ENCODE measurements around the gene KRTAP12-3.
"Not testable (repeated sequence)": the region's sequence is repeated elsewhere in the genome, so short reads cannot be mapped to it uniquely, and the experiment has no call there.

The KRTAP12-3 gene

DNA sequence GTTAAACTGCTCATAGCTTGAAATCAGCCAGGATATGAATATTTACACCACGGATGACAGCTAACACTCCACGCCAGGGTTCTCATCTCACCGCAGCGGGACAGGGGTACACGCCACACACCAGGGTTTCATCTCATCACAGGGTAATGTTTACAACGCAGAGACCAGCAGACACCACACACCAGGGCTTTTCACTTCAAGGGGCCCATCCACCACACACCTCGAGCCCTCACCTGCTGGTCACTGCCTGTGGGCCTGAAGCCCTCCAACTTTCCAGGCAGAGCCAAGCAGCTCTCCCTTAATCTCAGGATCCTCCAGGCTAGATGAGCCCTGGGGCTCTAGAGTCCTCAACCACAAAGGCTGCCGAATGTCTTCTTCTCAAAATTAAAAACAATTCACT is 37.9 kb downstream of the KRTAP12-3 start:
- no peak overlapping the region for H3K27ac ChIP-seq
- H3K36me3 ChIP-seq = no peaks in the 10 kb centered on the region
- peak; percentile 3 for DNase-seq
- H3K9me3 ChIP-seq (ENCODE audit: severe bottlenecking) = peaks cover 17% of the 10 kb centered on the region
- no peak for TF ChIP-seq CTCF (IDR thresholded peaks at IDR 0.05; ENCODE audit: low read depth, low read length)
- no peak overlapping the region for H3K4me3 ChIP-seq (ENCODE audit: low read depth, low read length)
- no peaks in the 10 kb centered on the region for H3K27me3 ChIP-seq (ENCODE audit: insufficient read depth, low read depth, severe bottlenecking)

DNA sequence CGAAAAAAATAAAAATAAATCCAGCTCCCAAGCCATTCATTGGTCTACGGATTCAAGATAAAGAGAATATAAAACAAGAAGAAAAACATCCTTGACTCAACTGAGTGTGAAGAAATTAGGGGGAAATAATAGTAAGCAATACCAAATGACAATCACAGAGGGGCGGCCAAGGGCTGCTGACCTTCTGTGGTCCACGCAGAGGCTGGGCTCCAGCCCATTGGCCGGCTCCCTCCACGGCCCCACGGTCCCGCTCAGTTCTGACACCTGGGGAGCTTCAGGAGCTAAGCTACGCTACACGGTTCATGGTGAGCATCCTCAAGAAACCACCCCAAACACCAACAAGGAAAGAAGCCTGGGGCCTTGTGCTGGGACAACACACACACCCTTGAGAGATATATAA is 38.8 kb downstream of the KRTAP12-3 start:
- H3K27me3 ChIP-seq (ENCODE audit: insufficient read depth, low read depth, severe bottlenecking) = no peaks in the 10 kb centered on the region
- DNase-seq = peak; percentile 4
- no peak overlapping the region for H3K4me3 ChIP-seq (ENCODE audit: low read depth, low read length)
- no peak for TF ChIP-seq CTCF (IDR thresholded peaks at IDR 0.05; ENCODE audit: low read depth, low read length)
- peaks cover 17% of the 10 kb centered on the region for H3K9me3 ChIP-seq (ENCODE audit: severe bottlenecking)
- no peaks in the 10 kb centered on the region for H3K36me3 ChIP-seq
- H3K27ac ChIP-seq = no peak overlapping the region

- H3K36me3 ChIP-seq; DNase-seq; H3K27me3 ChIP-seq (ENCODE audit: insufficient read depth, low read depth, severe bottlenecking); H3K27ac ChIP-seq; H3K4me3 ChIP-seq (ENCODE audit: low read depth, low read length): not testable (repeated sequence)
- H3K9me3 ChIP-seq (ENCODE audit: severe bottlenecking) = peaks cover 15% of the 10 kb centered on the region
Measured at GRCh38 chr21:44697172-44697810, 39.6 kb downstream of the KRTAP12-3 start, which contains the start of gene KRTAP10-12. Gene KRTAP10-12 (plus strand): TSS chr21:44697172. CDS start chr21:44697202, 30 bp downstream.

DNA sequence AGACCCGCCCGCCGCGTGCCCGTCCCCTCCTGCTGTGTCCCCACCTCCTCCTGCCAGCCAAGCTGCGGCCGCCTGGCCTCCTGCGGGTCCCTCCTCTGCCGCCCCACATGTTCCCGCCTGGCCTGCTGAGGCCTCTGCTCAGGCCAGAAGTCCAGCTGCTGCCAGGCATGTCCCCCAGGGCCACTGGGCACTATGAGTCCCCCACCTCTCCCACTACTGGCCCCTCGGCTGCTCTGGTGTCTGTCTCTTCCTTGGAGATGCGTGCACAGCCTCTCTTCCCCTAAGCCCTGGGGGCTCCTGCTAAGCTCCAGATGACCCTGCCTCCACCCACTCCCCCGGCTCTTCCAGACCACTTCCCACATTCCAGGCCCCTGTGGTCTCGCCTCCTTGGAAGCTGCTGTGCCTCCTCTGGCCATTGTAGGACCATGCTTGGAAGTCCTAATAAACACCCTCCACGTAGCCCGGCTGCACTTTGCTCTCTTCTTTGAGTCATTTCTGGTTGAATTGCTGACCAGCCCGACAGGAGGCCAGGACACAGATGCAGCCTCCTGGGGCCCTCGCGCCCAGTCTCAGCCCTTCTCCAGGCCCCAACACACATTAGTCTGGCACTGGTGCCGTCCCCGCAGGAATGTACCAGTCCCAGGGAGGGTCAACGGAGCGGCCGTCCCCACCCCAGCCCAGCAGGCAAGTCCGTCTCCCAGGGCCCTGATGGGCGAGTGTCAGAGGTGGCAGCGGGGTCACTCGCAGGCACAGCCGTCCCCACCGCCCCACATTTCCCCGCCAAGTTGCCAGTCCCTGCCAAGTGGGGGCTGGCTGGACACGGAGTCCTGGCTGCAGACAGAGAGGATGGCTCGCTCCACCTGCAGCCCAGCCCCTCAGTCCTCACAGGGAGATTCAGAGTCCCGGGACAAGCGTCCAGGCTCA is 40.3 kb downstream of the KRTAP12-3 start:
- Histone ChIP-seq H3K9me3 (ENCODE audit: severe bottlenecking) (peaks cover 10% of the 10 kb centered on the region), H3K4me3 (ENCODE audit: low read depth, low read length) (no peak overlapping the region), H3K36me3 (no peaks in the 10 kb centered on the region), H3K27me3 (ENCODE audit: insufficient read depth, low read depth, severe bottlenecking) (no peaks in the 10 kb centered on the region), H3K27ac (no peak overlapping the region)
- no peak for TF ChIP-seq CTCF (IDR thresholded peaks at IDR 0.05; ENCODE audit: low read depth, low read length)
- DNase-seq = peak; percentile 23

- H3K4me3 ChIP-seq (ENCODE audit: low read depth, low read length) = no peak overlapping the region
- H3K27ac ChIP-seq = no peak overlapping the region
- H3K36me3 ChIP-seq = no peaks in the 10 kb centered on the region
- H3K27me3 ChIP-seq (ENCODE audit: insufficient read depth, low read depth, severe bottlenecking) = no peaks in the 10 kb centered on the region
- no peak for TF ChIP-seq CTCF (IDR thresholded peaks at IDR 0.05; ENCODE audit: low read depth, low read length)
- H3K9me3 ChIP-seq (ENCODE audit: severe bottlenecking) = no peaks in the 10 kb centered on the region
- DNase-seq = peak; percentile 6
Measured at GRCh38 chr21:44699502-44700001, 41.8 kb downstream of the KRTAP12-3 start.

All from WERI-Rb-1 (cell line).